C4-2B (cell line): ENCODE measurements around the gene ZNF689.

Source experiments
- ZFX ChIP-seq: fragments of 450-650 bp; IDR thresholded peaks from 2 replicates; pipeline ENCODE4 v1.6.1; 2017
- TF ChIP-seq, protein P1 (sequence below): fragments of 450-650 bp; conservative IDR thresholded peaks from 2 replicates; pipeline ENCODE4 v1.5.1; 2017; ENCODE audit warnings: mild to moderate bottlenecking

- TF ChIP-seq, protein P1, sequence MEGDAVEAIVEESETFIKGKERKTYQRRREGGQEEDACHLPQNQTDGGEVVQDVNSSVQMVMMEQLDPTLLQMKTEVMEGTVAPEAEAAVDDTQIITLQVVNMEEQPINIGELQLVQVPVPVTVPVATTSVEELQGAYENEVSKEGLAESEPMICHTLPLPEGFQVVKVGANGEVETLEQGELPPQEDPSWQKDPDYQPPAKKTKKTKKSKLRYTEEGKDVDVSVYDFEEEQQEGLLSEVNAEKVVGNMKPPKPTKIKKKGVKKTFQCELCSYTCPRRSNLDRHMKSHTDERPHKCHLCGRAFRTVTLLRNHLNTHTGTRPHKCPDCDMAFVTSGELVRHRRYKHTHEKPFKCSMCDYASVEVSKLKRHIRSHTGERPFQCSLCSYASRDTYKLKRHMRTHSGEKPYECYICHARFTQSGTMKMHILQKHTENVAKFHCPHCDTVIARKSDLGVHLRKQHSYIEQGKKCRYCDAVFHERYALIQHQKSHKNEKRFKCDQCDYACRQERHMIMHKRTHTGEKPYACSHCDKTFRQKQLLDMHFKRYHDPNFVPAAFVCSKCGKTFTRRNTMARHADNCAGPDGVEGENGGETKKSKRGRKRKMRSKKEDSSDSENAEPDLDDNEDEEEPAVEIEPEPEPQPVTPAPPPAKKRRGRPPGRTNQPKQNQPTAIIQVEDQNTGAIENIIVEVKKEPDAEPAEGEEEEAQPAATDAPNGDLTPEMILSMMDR, result no peak
- no peak for TF ChIP-seq ZFX
Observed at GRCh38 chr16:30569746-30570635, 40.2 kb downstream of the ZNF689 start.
